Common myeloid progenitor, CD34-positive (primary cell): ENCODE results near the gene DDX54.

Experiments used
- CTCF ChIA-PET: fragments of 350-600 bp; sonication (Branson Sonifier 250); formaldehyde crosslinking; loops from one replicate; lab custom pipeline; 2021; ENCODE audit warnings: antibody characterized with exemption; lab: Charles Lee
- POLR2A ChIA-PET: fragments of 350-600 bp; sonication (Branson Sonifier 250); formaldehyde crosslinking; loops from one replicate; lab custom pipeline; 2021; ENCODE audit warnings: antibody characterized with exemption; lab: Charles Lee
- DNase-seq, 3 donors: peaks; one replicate each; pipeline versions ENCODE4 v3.0.0 to v3.0.0-alpha.2; 2013
- H3K27ac ChIP-seq, 2 experiments: 1 replicate in 1 of 2; 2 replicates in 1 of 2; pipeline ENCODE4 v1.7.0; 2013; ENCODE audit warnings: inconsistent platforms in 2 of 2, low read length in 2 of 2, mild to moderate bottlenecking in 2 of 2, low read depth in 1 of 2, moderate library complexity in 1 of 2; ENCODE audit not compliant: severe bottlenecking in 2 of 2, insufficient read depth in 1 of 2, poor library complexity in 1 of 2
- H3K27me3 ChIP-seq, 5 experiments: replicated peaks in 2 of 5; 1 replicate in 3 of 5; 2 replicates in 2 of 5; pipeline versions ENCODE4 v1.6.1 to v1.7.0; 2013; ENCODE audit warnings: low read length in 4 of 5, mild to moderate bottlenecking in 2 of 5, moderate library complexity in 2 of 5, inconsistent platforms in 1 of 5; ENCODE audit not compliant: insufficient read depth in 5 of 5, control insufficient read depth in 4 of 5
- H3K36me3 ChIP-seq, 4 experiments: 1 replicate in 2 of 4; 2 replicates in 2 of 4; pipeline versions ENCODE4 v1.6.1 to v1.7.0; 2013; ENCODE audit warnings: low read length in 3 of 4, control low read depth in 1 of 4, mild to moderate bottlenecking in 1 of 4; ENCODE audit not compliant: control insufficient read depth in 4 of 4, insufficient read depth in 4 of 4
- H3K4me1 ChIP-seq, 4 experiments: 1 replicate in 3 of 4; 2 replicates in 1 of 4; pipeline versions ENCODE4 v1.6.1 to v1.7.1; 2013; ENCODE audit warnings: low read length in 3 of 4, mild to moderate bottlenecking in 3 of 4, control low read depth in 1 of 4, inconsistent platforms in 1 of 4, moderate library complexity in 1 of 4; ENCODE audit not compliant: control insufficient read depth in 4 of 4, insufficient read depth in 4 of 4; ENCODE audit errors: control extremely low read depth in 1 of 4
- H3K4me3 ChIP-seq, 7 experiments: 1 replicate in 4 of 7; 2 replicates in 3 of 7; pipeline versions ENCODE4 v1.5.1 to v1.7.0; 2013; ENCODE audit warnings: mild to moderate bottlenecking in 7 of 7, low read length in 6 of 7, moderate library complexity in 6 of 7, inconsistent platforms in 2 of 7, low read depth in 2 of 7, control low read depth in 1 of 7; ENCODE audit not compliant: insufficient read depth in 4 of 7, control insufficient read depth in 1 of 7; ENCODE audit errors: extremely low read depth in 1 of 7
- H3K9me3 ChIP-seq, 5 experiments: 1 replicate in 4 of 5; 2 replicates in 1 of 5; pipeline versions ENCODE4 v1.6.1 to v1.7.1; 2013; ENCODE audit warnings: low read length in 4 of 5, mild to moderate bottlenecking in 2 of 5, inconsistent platforms in 1 of 5, low read depth in 1 of 5, moderate library complexity in 1 of 5; ENCODE audit not compliant: control insufficient read depth in 4 of 5, insufficient read depth in 2 of 5; ENCODE audit errors: control extremely low read depth in 1 of 5
- WGBS: methylation state at CpG from one replicate; pipeline ENCODE4 v1.1.5; 2013; ENCODE audit not compliant: insufficient coverage; 5-methylcytosine and 5-hydroxymethylcytosine counted together

DDX54 gene

DNA sequence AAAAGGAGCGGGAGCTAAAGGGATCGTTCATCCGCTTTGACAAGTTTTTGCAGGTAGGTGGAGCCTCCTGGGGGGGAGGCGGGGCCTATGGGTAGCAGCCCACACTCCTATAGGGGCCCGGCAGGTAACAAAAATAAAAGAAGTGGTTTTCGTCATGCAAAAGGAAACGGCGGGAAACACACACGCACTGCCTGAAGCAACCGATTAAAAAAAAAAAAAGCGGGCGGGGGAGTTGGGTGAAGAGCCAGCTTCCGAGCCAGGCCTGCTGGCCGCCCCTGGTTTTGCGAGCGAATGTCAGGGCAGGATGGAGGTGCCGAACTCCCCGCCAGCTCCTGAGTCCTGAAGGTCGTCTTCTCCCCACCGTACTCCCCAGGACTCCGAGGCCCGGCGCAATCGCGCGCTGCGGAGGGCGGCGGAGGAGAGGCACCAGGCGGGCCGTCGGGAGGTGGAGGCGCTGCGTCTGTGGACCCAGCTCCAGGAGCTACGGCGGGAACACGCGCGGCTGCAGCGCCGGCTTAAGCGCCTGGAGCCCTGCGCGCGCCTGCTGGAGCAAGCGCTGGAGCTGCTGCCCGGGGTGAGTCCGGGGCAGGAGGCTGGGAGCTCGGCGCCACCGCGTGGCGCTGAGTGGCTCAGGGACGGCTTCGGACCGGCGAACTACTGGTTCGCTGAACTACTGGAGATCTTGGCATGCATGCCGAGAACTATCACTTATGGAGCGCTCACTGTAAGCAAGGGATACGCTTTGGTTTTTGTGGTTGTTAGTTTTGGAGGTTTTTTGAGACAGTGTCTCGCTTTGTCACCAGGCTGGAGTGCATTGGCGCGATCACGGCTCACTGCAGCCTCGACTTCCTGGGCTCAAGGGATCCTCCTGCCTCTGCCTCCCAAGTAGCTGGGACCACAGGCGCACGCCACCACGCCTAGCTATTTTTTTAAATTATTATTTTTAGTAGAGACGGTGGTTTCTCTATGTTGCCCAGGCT lies 32.2 kb downstream of the DDX54 start:
- WGBS = 4% methylated on average over 51 of the region's 70 CpGs

DNA sequence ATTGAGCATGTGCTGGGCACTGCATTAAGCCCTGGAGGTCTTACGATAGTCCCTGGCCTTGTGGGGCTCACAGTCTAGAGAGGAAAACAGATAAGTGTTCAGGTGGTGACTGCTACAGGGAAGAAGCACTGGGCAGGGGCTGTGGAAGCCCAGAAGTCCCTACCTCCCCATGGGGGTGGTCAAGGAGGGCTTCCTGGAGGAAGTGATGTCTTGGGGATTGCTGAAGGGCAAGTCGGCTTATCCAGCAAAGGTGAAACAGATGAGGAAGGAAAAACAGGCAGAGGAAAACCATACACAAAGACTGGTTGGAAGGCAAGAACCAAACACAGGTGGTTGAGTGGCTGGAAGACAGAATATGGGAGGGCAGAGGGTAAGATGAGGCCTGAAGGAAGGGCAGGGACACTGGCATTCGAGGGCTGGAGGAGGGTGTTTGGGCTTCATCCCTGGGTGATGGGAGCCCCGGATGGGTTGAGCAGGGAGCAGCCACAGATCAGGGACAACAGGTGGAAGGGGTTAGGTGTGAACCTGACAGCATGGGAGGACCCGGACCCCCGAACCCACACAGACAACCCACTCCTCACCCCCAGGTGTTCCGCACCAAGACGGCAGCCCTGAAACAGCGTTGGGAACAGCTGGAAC lies 33.0 kb downstream of the DDX54 start:
- H3K27ac ChIP-seq = no peak overlapping the region
- peak overlapping the region in 5 of 7 experiments; percentile 42 to 67 (median 61) for H3K4me3 ChIP-seq
- DNase-seq = no peak
- H3K36me3 ChIP-seq = peaks cover 0 to 6% (median 1%) of the 10 kb centered on the region in 4 experiments
- ChIA-PET CTCF (interaction anchor here (0.7 to 12.7 kb wide), 17 partner anchors 8 to 159 kb away, joined by 3 to 149 read pairs (median 4); partner anchors contain the start of gene RASAL1), POLR2A (no interaction called here)
- H3K9me3 ChIP-seq = no peaks in the 10 kb centered on the region
- 32% methylated on average over 6 of the region's 9 CpGs for WGBS
- peaks cover 0 to 32% (median 12%) of the 10 kb centered on the region in 5 experiments for H3K27me3 ChIP-seq
- H3K4me1 ChIP-seq = peaks cover 0 to 51% (median 45%) of the 10 kb centered on the region in 4 experiments

More for the DNA sequence above, 32.2 kb downstream of the DDX54 start:
- DNase-seq = peak; percentile 74 to 88 (median 87)
- peaks cover 0 to 51% (median 45%) of the 10 kb centered on the region in 4 experiments for H3K4me1 ChIP-seq
- H3K4me3 ChIP-seq = peak overlapping the region; percentile 23 to 67 (median 61)
- peaks cover 0 to 14% (median 7%) of the 10 kb centered on the region in 4 experiments for H3K36me3 ChIP-seq
- H3K9me3 ChIP-seq = no peaks in the 10 kb centered on the region
- peaks cover 0 to 32% (median 12%) of the 10 kb centered on the region in 5 experiments for H3K27me3 ChIP-seq
- ChIA-PET CTCF (interaction anchor here (0.7 to 12.7 kb wide), 28 partner anchors 8 to 163 kb away, joined by 3 to 149 read pairs (median 5); partner anchors contain the start of gene RASAL1), POLR2A (no interaction called here)
- no peak overlapping the region for H3K27ac ChIP-seq

DNA sequence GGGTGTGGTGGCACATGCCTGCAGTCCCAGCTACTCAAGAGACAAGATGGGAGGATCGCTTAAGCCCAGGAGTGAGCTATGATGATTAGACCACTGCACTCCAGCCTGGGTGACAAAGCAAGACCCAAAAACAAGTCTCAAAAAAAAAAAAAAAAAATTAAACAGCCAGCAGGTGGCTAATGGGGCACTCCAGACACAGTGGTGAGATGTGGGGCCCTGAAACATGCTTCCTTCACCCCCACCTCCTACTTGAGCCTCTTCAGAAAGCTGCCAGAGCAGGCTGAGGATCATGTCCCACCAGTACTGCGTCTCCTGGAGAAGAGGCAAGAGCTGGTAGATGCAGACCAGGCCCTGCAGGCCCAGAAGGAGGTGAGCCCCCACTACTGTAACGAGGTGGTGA lies 33.6 kb downstream of the DDX54 start:
- Histone ChIP-seq H3K27ac (no peak overlapping the region), H3K9me3 (peaks cover 0 to 2% (median 0%) of the 10 kb centered on the region in 5 experiments), H3K36me3 (peaks cover 0 to 2% (median 0%) of the 10 kb centered on the region in 4 experiments), H3K27me3 (peaks cover 0 to 32% (median 12%) of the 10 kb centered on the region in 5 experiments), H3K4me1 (peaks cover 0 to 51% (median 45%) of the 10 kb centered on the region in 4 experiments), H3K4me3 (no peak overlapping the region)
- peak in 1 of 3 donors; percentile 46 for DNase-seq
- CTCF ChIA-PET = interaction anchor here (2.0 to 12.7 kb wide), 3 partner anchors 14 to 31 kb away, joined by 6 to 149 read pairs (median 97); partner anchors contain the start of gene RASAL1
- 100% methylated on average over 1 of the region's 3 CpGs for WGBS
- POLR2A ChIA-PET = no interaction called here

DNA sequence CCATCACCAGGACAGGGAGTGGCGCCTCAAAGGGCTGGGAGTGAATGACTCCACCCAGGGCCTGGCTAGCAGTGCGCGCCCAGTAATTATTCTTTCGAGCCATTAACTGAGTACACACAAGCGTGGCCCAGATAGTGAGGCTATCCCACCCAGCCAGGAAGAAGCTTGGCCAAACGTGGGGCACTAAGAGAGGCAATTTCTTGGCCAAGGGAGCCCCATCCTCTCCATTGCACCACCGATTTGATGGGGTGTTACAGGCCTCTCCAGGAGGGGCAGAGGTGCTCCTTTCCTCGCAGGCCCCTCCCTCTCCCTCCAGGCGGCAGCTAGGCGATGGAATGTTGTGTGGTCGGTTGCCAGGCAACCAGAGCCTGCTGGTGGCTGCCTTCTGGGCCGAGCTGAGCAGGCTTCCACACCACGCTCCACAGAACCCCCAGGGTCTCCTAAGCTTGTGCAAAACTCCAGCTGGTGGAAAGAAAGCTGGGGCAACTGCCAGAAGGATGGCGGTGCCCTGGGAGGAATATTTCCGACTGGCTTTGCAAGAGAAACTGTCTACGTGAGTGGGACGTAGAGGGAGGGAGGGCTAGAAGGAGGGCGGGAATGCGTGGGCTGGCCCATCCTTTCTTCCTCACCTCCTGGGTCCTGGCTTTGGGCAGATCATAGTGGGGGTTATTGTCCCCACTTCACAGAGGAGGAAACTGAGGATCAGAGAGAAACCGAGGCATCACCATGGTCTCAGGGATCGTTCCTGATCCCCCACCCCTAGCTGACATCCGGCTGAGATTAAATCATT lies 35.7 kb downstream of the DDX54 start, which contains the start of gene CFAP73:
Gene CFAP73, plus strand, starts transcription at position 364 of the 790 bp plus-strand sequence. Its CDS starts 134 bp downstream, at position 498.
- ChIA-PET POLR2A (no interaction called here), CTCF (interaction anchor here (0.6 to 12.7 kb wide), 4 partner anchors 11 to 51 kb away, joined by 3 to 149 read pairs (median 52); partner anchors contain the start of gene RASAL1)
- Histone ChIP-seq H3K4me3 (no peak within 1 kb of the TSS), H3K27ac (no peak within 1 kb of the TSS), H3K36me3 (no peaks in the 10 kb centered on the region), H3K9me3 (peaks cover 0 to 2% (median 0%) of the 10 kb centered on the region in 5 experiments), H3K4me1 (peaks cover 0 to 35% (median 27%) of the 10 kb centered on the region in 4 experiments), H3K27me3 (peaks cover 0 to 22% (median 8%) of the 10 kb centered on the region in 5 experiments)
- WGBS = 90% methylated on average over 13 of the region's 22 CpGs
- peak; percentile 87 to 94 (median 93) for DNase-seq

DNA sequence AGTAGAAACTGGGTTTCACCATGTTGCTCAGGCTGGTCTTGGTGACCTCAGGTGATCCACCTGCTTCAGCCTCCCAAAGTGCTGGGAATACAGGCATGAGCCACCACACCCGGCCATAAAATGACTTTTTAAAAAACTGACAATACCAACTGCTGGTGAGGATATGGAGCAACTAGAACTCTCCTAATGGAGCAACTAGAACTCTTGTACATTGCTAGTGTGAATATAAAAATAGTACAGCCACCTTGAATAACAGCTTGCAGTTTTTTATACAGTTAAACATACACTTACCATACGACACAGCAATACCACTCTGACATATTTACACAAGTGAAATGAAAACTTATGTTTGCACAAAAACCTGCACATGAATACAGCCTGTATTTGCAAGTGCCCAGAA lies 38.3 kb downstream of the DDX54 start:
- no CpG with 5 or more reads among the region's 2 CpGs for WGBS
- peaks cover 0 to 2% (median 0%) of the 10 kb centered on the region in 5 experiments for H3K9me3 ChIP-seq
- H3K36me3 ChIP-seq = no peaks in the 10 kb centered on the region
- no peak overlapping the region for H3K27ac ChIP-seq
- ChIA-PET CTCF (interaction anchor here (12.7 kb wide), 1 partner anchor 9 kb away, joined by 149 read pairs; the partner anchor contains the start of gene RASAL1), POLR2A (no interaction called here)
- H3K27me3 ChIP-seq = peaks cover 0 to 6% (median 2%) of the 10 kb centered on the region in 5 experiments
- no peak for DNase-seq
- H3K4me3 ChIP-seq = no peak overlapping the region
- peaks cover 0 to 23% (median 18%) of the 10 kb centered on the region in 4 experiments for H3K4me1 ChIP-seq
